Measurements from ENCODE around the gene OGFR.

DNA sequence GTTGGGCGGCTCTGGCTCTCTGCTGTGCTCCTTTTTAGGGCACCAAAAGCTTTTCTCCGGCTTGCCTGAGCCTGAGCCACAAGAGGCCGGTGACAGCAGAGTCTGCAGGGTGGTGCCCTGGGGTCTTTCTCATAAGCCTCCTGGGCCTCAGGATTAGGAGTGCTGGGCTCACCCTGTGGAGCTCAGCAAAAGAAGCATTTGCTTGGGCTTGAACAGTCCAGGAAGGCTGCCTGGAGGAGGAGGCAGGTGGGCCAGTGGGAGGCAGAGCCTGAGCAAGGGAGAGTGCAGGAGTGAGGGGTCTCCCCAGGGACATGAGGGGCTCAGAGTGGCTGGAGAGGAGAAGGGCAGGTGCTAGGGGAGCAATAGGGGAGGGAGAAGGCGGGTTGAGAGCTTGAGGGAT is 41.2 kb upstream of the OGFR start:
- TF ChIP-seq, protein P1, sequence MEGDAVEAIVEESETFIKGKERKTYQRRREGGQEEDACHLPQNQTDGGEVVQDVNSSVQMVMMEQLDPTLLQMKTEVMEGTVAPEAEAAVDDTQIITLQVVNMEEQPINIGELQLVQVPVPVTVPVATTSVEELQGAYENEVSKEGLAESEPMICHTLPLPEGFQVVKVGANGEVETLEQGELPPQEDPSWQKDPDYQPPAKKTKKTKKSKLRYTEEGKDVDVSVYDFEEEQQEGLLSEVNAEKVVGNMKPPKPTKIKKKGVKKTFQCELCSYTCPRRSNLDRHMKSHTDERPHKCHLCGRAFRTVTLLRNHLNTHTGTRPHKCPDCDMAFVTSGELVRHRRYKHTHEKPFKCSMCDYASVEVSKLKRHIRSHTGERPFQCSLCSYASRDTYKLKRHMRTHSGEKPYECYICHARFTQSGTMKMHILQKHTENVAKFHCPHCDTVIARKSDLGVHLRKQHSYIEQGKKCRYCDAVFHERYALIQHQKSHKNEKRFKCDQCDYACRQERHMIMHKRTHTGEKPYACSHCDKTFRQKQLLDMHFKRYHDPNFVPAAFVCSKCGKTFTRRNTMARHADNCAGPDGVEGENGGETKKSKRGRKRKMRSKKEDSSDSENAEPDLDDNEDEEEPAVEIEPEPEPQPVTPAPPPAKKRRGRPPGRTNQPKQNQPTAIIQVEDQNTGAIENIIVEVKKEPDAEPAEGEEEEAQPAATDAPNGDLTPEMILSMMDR (IDR thresholded peaks at IDR 0.05), result no peak
- no peak for TF ChIP-seq POLR2A (IDR thresholded peaks at IDR 0.05)
- TF ChIP-seq EP300 (IDR thresholded peaks at IDR 0.05), result no peak
